Testis (tissue), 3 donors: ENCODE measurements around the gene PTPRS. TPM values are rescaled to one million over a fixed set of nuclear protein-coding genes. Genes with fewer than 3 reads are reported as not detected.
A peak's percentile ranks its signal among the peaks of the same experiment; 100 is the strongest.

Experiments used
- DNase-seq: peaks from one replicate; pipeline ENCODE4 v3.0.0-alpha.2; 2019
- H3K27ac ChIP-seq, 2 donors: fragments of 200-600 bp; sonication (generic); one replicate each; pipeline ENCODE4 v1.5.1; 2019
- H3K27me3 ChIP-seq: fragments of 200-600 bp; sonication (generic); one replicate; pipeline ENCODE4 v1.5.1; 2019
- H3K36me3 ChIP-seq: fragments of 200-600 bp; sonication (generic); one replicate; pipeline ENCODE4 v1.5.1; 2017; ENCODE audit warnings: low read depth; ENCODE audit errors: missing control alignments
- H3K4me1 ChIP-seq: fragments of 200-600 bp; sonication (generic); one replicate; pipeline ENCODE4 v1.5.1; 2019
- H3K4me3 ChIP-seq, 2 donors: fragments of 200-600 bp; sonication (generic); one replicate each; pipeline ENCODE4 v1.5.1; 2017 to 2019
- H3K9me3 ChIP-seq: fragments of 200-600 bp; sonication (generic); one replicate; pipeline ENCODE4 v1.5.1; 2017
- POLR2A ChIP-seq: fragments of 450-650 bp; IDR thresholded peaks from one replicate; pipeline ENCODE4 v1.6.1; 2017; ENCODE audit warnings: antibody characterized with exemption, mild to moderate bottlenecking, moderate library complexity
- WGBS, 2 donors: methylation state at CpG; one replicate each; pipeline ENCODE4 v1.1.5; 2018; 5-methylcytosine and 5-hydroxymethylcytosine counted together
- intact Hi-C: fragments of 100-400 bp; cut with DNase I; formaldehyde crosslinking; loops from one replicate; pipeline ENCODE4 v1.15.1; 2023; ENCODE audit warnings: low total_unique reads
- polyA plus RNA-seq: library from polyadenylated mRNA; stranded (reverse); fragments of 350-450 nt; fragmentation: Illumina TruSeq; extraction: RNeasy Lipid Tissue Mini Kit (QIAGEN cat#74804); gene quantifications from one replicate; pipeline ENCODE4 v1.2.3, GENCODE V29; 2014; ENCODE audit warnings: low read depth, low replicate concordance; ENCODE audit not compliant: insufficient read depth
- total RNA-seq, 2 donors: library from RNA; depleted of rRNA; stranded (reverse); fragments of >200 nt; gene quantifications; one replicate each; pipeline ENCODE4 v1.2.3, GENCODE V29; 2016
- TF ChIP-seq, protein P1 (sequence below), 3 experiments: fragments of 450-650 bp in 2 of 3; fragments of 200-600 bp in 1 of 3; sonication (generic) in 1 of 3; IDR thresholded peaks; one replicate each; pipeline ENCODE4 v1.5.1; 2016 to 2019; ENCODE audit warnings: antibody characterized with exemption in 3 of 3, mild to moderate bottlenecking in 2 of 3, moderate library complexity in 1 of 3

PTPRS gene
- total and polyA plus RNA-seq, 3 donors from 2014 or later: 27.1 to 138 (median 85.6) TPM

DNA sequence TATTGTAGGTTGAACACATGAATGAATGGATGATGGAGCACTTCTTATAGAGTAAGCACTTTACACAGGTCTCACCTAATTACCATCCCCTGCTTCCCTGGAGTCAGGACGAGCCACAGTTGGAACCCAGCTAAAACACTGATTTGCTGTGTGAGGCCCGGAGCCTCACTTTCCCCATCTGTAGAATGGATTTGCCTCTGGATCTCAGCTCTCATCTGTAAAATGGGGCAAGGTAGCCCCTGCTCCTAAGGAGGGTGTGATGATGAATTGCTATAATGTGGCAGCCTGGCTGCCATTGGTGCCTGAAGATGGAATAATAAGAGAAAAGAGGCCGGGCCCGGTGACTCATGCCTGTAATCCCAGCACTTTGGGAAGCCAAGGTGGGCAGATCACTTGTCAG is 1.4 kb upstream of the PTPRS start:
- Histone ChIP-seq H3K27me3 (no peaks in the 10 kb centered on the region), H3K4me1 (no peaks in the 10 kb centered on the region), H3K4me3 (no peak overlapping the region), H3K9me3 (no peaks in the 10 kb centered on the region), H3K36me3 (no peaks in the 10 kb centered on the region), H3K27ac (no peak overlapping the region)
- intact Hi-C loops: no loop called here
- WGBS, 2 donors: 63 to 68% methylated on average over 3 to 4 of the region's 4 CpGs
- TF ChIP-seq, protein P1, sequence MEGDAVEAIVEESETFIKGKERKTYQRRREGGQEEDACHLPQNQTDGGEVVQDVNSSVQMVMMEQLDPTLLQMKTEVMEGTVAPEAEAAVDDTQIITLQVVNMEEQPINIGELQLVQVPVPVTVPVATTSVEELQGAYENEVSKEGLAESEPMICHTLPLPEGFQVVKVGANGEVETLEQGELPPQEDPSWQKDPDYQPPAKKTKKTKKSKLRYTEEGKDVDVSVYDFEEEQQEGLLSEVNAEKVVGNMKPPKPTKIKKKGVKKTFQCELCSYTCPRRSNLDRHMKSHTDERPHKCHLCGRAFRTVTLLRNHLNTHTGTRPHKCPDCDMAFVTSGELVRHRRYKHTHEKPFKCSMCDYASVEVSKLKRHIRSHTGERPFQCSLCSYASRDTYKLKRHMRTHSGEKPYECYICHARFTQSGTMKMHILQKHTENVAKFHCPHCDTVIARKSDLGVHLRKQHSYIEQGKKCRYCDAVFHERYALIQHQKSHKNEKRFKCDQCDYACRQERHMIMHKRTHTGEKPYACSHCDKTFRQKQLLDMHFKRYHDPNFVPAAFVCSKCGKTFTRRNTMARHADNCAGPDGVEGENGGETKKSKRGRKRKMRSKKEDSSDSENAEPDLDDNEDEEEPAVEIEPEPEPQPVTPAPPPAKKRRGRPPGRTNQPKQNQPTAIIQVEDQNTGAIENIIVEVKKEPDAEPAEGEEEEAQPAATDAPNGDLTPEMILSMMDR (IDR thresholded peaks at IDR 0.05): no peak
- TF ChIP-seq POLR2A: no peak
- DNase-seq: no peak

DNA sequence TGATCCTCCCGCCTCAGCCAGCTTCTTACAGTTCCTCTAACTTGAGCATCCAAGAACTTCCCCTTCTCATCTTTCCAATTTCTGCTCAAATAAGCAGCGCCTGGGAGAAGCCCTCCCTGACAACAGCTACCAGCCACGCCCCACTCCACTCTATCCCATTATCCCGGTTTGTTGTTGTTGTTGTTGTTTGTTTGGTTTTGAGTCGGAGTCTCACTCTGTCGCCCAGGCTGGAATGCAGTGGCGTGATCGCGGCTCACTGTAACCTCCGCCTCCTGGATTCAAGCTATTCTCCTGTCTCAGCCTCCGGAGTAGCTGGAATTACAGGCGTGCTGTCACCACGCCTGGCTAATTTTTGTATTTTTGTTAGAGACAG is 822 bp upstream of the PTPRS start:
- no peaks in the 10 kb centered on the region for H3K27me3 ChIP-seq
- intact Hi-C loops: no loop called here
- 55 to 61% methylated on average over 13 of the region's 13 CpGs for WGBS, 2 donors
- TF ChIP-seq POLR2A: no peak
- TF ChIP-seq, protein P1 (IDR thresholded peaks at IDR 0.05): no peak
- H3K27ac ChIP-seq: no peak overlapping the region
- peak overlapping the region; percentile 7 to 26 for H3K4me3 ChIP-seq
- H3K9me3 ChIP-seq: no peaks in the 10 kb centered on the region
- DNase-seq: no peak
- no peaks in the 10 kb centered on the region for H3K4me1 ChIP-seq
- H3K36me3 ChIP-seq: no peaks in the 10 kb centered on the region

DNA sequence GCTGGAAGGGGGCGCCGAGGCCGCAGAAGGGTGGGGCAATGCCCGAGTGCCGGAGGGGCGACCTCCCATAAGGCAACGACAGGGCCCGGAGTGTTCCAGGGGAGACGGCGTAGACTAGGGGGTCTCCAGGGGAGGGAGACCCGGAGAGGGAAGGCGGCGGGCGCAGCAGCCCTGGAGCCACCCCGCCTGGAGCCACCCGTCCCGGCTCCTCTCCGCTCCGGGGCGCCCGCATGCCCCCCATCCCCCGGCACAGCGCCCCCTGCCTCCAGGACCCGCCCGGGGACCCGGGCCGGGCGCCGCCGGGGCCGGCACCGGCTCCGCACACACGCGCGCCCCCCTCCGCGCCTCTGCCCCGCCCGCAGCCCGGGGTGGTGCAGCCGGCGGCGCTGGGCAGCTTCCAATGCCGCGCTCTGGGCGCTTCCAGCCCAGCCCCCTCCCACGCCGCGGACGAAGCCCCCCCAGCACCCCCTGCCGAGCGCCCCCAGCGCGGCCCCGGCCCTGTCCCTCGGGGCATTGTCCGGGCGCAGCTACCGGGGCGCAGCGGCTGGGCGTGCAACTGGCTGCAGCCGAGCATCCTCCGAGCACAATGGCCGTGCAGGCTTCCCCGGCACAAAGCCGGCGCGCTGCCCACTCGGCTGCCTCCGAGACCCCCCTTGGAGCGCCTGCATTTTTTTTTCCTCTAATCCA is 519 bp downstream of the PTPRS start:
- no peak for DNase-seq
- no peak overlapping the region for H3K27ac ChIP-seq
- intact Hi-C loops: no loop called here

DNA sequence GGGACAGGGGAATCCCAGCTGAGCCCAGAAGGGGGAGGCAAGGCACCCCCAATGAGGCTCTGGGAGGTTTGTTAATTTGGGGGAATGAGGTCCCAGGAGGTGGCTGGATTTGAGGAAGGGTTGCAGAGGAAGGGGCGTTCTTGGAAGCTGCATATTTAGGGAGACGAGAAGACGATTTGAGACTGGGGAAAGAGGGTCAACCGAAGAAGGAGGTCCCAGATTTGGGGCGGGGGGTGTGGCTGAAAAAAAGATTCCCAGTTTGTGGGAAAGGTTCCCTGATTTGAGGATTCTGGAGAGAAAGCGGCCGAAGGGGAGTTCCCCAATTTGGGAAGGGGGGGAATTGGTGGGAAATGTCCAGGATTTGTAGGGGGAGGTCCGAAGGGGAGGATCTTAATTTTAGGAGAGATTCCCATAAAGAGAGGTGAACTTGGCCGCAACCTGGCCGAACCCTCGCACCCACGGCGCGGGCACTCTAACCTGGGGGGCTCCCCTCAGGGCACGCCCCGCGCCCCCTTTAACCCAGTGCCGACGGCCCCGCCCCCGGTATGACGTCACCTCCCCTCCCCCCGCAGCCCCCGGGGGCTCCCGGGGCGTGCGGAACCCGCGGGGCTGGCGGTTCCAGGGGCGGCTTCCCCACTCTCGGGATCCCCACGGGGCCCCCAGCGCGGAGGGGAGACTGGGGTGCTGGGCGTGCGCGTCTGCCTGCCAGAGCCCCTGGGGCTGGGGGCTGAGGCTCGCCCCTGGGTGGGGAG is 1.2 kb downstream of the PTPRS start:
- TF ChIP-seq POLR2A: no peak
- TF ChIP-seq, protein P1 (IDR thresholded peaks at IDR 0.05): no peak
- Histone ChIP-seq H3K27ac (no peak overlapping the region), H3K4me1 (no peaks in the 10 kb centered on the region), H3K9me3 (no peaks in the 10 kb centered on the region), H3K36me3 (no peaks in the 10 kb centered on the region), H3K4me3 (peak overlapping the region; percentile 48 to 60), H3K27me3 (no peaks in the 10 kb centered on the region)
- intact Hi-C loops: no loop called here
- no peak for DNase-seq
- 1 to 2% methylated on average over 25 to 27 of the region's 39 CpGs for WGBS, 2 donors

More for the DNA sequence above, 519 bp downstream of the PTPRS start:
- no peaks in the 10 kb centered on the region for H3K4me1 ChIP-seq
- H3K4me3 ChIP-seq: peak overlapping the region; percentile 48 to 60
- TF ChIP-seq POLR2A: no peak
- TF ChIP-seq, protein P1 (IDR thresholded peaks at IDR 0.05): no peak
- no peaks in the 10 kb centered on the region for H3K27me3 ChIP-seq
- 0 to 1% methylated on average over 16 to 21 of the region's 73 CpGs for WGBS, 2 donors
- no peaks in the 10 kb centered on the region for H3K9me3 ChIP-seq
- H3K36me3 ChIP-seq: no peaks in the 10 kb centered on the region
